ENCODE measurements around the gene PRKCI. TPM values are rescaled to one million over a fixed set of nuclear protein-coding genes. Genes with fewer than 3 reads are reported as not detected.
A peak's percentile ranks its signal among the peaks of the same experiment; 100 is the strongest.
"Not testable (repeated sequence)": the region's sequence is repeated elsewhere in the genome, so short reads cannot be mapped to it uniquely, and the experiment has no call there.

The PRKCI gene
- total RNA-seq, 1 donor from 2014 or later: 58.7 TPM

DNA sequence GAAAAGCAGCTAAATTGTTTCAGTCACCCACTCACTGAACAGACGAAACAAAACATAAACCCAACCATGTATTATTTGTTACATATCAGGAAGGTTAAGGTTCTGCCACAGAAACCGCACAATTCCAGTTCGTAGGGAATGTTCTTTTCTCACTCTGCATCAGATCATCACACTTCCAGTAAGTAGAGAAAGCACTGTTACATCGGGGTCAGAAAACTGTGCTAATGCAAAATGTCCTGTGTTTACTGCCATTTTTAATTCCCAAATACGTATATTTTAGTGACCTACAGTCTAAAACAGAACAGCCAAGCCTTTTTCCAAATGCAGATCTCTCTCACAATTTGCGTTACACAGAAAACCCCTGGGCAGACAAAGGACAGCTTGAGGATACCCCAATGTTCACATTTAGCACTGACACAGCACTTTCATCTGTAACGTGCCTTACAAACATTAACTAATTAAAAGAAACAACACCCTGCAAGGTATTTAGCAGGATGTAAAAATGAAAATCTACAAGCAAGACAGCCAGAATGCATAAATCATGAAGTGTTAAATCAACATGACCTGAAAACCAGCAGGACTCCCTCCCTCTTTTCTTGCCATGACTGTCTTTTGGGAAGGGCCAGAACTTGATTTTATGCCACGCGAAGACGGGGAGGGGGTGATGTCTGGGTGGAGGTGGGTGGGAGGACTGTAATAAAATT is 100.5 kb downstream of the PRKCI start:
- H3K36me3 ChIP-seq (ENCODE audit: control insufficient read depth, insufficient read depth, low read length): no peaks in the 10 kb centered on the region
- H3K27me3 ChIP-seq (ENCODE audit: control insufficient read depth, insufficient read depth, low read length): no peaks in the 10 kb centered on the region
- H3K4me3 ChIP-seq (ENCODE audit: low read depth, low read length): no peak overlapping the region
- TF ChIP-seq, protein P1, sequence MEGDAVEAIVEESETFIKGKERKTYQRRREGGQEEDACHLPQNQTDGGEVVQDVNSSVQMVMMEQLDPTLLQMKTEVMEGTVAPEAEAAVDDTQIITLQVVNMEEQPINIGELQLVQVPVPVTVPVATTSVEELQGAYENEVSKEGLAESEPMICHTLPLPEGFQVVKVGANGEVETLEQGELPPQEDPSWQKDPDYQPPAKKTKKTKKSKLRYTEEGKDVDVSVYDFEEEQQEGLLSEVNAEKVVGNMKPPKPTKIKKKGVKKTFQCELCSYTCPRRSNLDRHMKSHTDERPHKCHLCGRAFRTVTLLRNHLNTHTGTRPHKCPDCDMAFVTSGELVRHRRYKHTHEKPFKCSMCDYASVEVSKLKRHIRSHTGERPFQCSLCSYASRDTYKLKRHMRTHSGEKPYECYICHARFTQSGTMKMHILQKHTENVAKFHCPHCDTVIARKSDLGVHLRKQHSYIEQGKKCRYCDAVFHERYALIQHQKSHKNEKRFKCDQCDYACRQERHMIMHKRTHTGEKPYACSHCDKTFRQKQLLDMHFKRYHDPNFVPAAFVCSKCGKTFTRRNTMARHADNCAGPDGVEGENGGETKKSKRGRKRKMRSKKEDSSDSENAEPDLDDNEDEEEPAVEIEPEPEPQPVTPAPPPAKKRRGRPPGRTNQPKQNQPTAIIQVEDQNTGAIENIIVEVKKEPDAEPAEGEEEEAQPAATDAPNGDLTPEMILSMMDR (IDR thresholded peaks at IDR 0.05; ENCODE audit: insufficient read depth, low read length, severe bottlenecking): no peak
- FAIRE-seq (no peak), DNase-seq (ENCODE audit: low read depth) (no peak)

DNA sequence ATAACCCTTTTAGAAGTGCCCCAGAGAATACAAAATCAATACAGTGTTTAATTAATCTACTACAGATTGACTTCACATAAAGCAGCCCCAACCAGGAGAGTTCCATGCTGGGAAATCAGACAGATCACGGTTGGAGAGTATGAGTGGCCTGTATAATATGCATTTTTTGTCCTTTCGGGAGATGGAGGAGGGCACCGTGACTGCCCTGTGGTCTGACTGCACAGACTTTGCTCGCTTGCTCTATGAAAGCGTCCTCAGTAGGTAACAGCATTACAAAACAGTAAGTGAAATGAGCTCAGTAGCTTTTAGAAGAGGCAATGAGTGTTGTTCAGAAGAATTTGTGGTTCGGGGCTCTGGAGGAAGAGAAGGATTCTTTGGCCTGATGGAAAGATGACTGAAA is 101.1 kb downstream of the PRKCI start:
- Histone ChIP-seq H3K4me3 (ENCODE audit: low read depth, low read length) (no peak overlapping the region), H3K36me3 (ENCODE audit: control insufficient read depth, insufficient read depth, low read length) (no peaks in the 10 kb centered on the region), H3K27me3 (ENCODE audit: control insufficient read depth, insufficient read depth, low read length) (no peaks in the 10 kb centered on the region)
- FAIRE-seq (no peak), DNase-seq (ENCODE audit: low read depth) (no peak)
- TF ChIP-seq, protein P1 (IDR thresholded peaks at IDR 0.05; ENCODE audit: insufficient read depth, low read length, severe bottlenecking): no peak

DNA sequence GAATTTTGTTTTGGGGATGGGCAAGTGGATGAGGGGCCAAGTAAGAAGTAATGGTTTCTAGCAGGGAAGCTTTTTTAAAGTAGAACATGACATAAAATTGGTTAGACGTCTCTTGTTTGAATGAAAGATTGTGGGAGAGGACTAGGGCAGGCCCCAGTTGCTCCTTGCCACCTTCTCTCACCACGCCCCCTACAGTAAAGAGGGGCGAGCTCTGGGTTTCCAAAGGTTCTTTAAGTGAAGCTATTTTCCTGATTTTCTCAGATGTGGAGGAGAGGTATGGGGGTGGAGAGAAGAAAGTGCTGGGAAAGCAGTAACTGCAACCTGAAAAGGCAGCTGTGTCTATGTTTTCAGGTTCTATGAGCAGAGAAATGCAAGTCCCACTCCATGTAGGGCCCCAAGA is 102.7 kb downstream of the PRKCI start:
- TF ChIP-seq, protein P1 (IDR thresholded peaks at IDR 0.05; ENCODE audit: insufficient read depth, low read length, severe bottlenecking): no peak
- Histone ChIP-seq H3K27me3 (ENCODE audit: control insufficient read depth, insufficient read depth, low read length) (no peaks in the 10 kb centered on the region), H3K4me3 (ENCODE audit: low read depth, low read length) (no peak overlapping the region), H3K36me3 (ENCODE audit: control insufficient read depth, insufficient read depth, low read length) (no peaks in the 10 kb centered on the region)
- DNase-seq (ENCODE audit: low read depth): no peak
- FAIRE-seq: no peak

DNA sequence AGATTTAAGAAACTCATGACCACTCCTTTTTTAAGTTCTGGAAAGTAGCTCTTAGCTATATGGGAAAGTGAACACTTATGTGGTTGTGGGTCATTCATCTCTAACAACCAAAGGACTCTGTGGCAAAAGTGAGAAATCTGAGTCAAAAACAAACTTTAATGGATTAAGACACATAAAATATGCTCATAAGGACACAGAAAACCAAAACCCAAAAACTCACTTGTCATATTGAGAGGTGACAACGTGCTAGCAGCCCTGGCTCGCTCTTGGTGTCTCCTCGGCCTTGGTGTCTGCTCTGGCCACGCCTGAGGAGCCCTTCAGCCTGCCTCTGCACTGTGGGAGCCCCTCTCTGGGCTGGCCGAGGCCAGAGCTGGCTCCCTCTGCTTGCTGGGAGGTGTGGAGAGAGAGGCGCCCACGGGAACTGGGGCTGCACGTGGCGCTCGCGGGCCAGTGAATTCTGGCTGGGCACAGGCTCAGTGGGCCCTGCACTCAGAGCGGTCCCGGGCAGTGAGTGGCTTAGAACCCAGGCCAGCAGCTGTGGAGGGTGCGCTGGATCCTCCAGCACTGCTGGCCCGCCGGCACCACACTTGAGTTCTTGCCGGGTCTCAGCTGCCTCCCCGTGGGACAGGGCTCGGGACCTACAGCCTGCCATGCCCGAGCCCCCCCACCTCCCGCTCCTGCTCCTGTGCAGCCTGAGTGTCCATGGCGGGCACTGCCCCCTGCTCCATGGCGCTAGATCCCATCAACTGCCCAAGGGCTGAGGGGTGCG is 105.0 kb downstream of the PRKCI start:
- H3K27me3 ChIP-seq (ENCODE audit: control insufficient read depth, insufficient read depth, low read length): no peaks in the 10 kb centered on the region
- DNase-seq (ENCODE audit: low read depth): no peak
- TF ChIP-seq, protein P1 (IDR thresholded peaks at IDR 0.05; ENCODE audit: insufficient read depth, low read length, severe bottlenecking): no peak
- H3K4me3 ChIP-seq (ENCODE audit: low read depth, low read length): no peak overlapping the region
- no peak for FAIRE-seq
- H3K36me3 ChIP-seq (ENCODE audit: control insufficient read depth, insufficient read depth, low read length): no peaks in the 10 kb centered on the region

DNA sequence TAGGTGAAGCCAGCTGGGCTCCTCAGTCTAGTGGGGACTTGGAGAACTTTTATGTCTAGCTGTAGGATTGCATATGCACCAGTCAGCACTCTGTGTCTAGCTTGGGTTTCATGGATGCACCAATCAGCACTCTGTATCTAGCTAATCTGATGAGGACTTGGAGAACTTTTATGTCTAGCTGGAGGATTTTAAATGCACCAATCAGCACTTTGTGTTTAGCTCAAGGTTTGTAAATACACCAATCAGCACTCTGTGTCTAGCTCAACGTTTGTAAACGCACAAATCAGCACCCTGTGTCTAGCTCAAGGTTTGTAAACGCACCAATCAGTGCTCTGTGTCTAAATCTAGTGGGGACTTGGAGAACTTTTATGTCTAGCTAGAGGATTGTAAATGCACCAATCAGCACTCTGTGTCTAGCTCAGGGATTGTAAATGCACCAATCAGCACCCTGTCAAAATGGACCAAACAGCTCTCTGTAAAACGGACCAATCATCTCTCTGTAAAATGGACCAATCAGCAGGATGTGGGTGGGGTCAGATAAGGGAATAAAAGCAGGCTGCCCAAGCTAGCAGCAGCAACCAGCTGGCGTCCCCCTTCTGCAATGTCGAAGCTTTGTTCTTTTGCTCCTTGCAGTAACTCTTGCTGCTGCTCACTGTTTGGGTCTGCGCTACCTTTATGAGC is 105.8 kb downstream of the PRKCI start:
- not testable (repeated sequence) for H3K36me3 ChIP-seq (ENCODE audit: control insufficient read depth, insufficient read depth, low read length); H3K4me3 ChIP-seq (ENCODE audit: low read depth, low read length); H3K27me3 ChIP-seq (ENCODE audit: control insufficient read depth, insufficient read depth, low read length); FAIRE-seq; DNase-seq (ENCODE audit: low read depth)

DNA sequence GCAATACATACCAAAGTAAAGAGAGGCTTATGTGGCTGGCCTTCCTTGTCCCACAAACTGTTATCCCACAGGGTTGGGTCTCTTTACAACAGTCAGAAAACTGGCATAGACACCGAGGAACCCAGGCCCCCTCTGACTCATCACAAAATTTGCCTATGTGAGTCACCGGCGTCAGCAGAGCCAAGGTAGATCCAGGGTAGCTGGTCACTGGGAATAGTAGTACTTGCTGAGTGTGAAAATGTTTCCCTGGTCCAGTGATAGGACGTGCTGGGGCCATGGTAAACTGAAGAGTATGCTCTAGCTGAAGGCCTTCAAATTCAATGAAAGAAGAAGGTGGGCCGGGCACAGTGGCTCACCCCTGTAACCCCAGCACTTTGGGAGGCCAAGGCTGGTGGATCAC is 108.1 kb downstream of the PRKCI start:
- FAIRE-seq: no peak
- no peak overlapping the region for H3K4me3 ChIP-seq (ENCODE audit: low read depth, low read length)
- H3K27me3 ChIP-seq (ENCODE audit: control insufficient read depth, insufficient read depth, low read length): no peaks in the 10 kb centered on the region
- peak; percentile 86 for DNase-seq (ENCODE audit: low read depth)
- no peaks in the 10 kb centered on the region for H3K36me3 ChIP-seq (ENCODE audit: control insufficient read depth, insufficient read depth, low read length)
- TF ChIP-seq, protein P1 (IDR thresholded peaks at IDR 0.05; ENCODE audit: insufficient read depth, low read length, severe bottlenecking): no peak
